ENCODE results near the gene KDF1.
A peak's percentile ranks its signal among the peaks of the same experiment; 100 is the strongest.

KDF1 gene

GRCh38 chr1:26994787-26995517, 34.7 kb upstream of the KDF1 start:
- Histone ChIP-seq H2AFZ (ENCODE audit: low read length) (no peak overlapping the region), H3K4me3 (ENCODE audit: low read depth, low read length, poor library complexity, severe bottlenecking) (peak overlapping the region; percentile 51)
- TF ChIP-seq CTCF (IDR thresholded peaks at IDR 0.05; ENCODE audit: low read length), result no peak

GRCh38 chr1:26994020-26994786, 33.9 kb upstream of the KDF1 start:
- Histone ChIP-seq H3K27ac (ENCODE audit: low read depth, low read length, poor library complexity, severe bottlenecking) (no peak overlapping the region), H3K9ac (ENCODE audit: low read length) (peak overlapping the region; percentile 46; the same call in 1 of the 2 replicates), H3K9me2 (ENCODE audit: low read depth, low read length) (no peaks in the 10 kb centered on the region), H4K20me1 (ENCODE audit: insufficient read depth, low read length) (no peaks in the 10 kb centered on the region), H3K79me2 (ENCODE audit: insufficient read depth, low read length) (no peaks in the 10 kb centered on the region), H3K4me2 (ENCODE audit: low read length) (peak overlapping the region; percentile 86), H2AFZ (ENCODE audit: low read length) (no peak overlapping the region), H3K27me3 (ENCODE audit: insufficient read depth, low read length) (peaks cover 9% of the 10 kb centered on the region), H3K4me1 (ENCODE audit: insufficient read depth, low read length, severe bottlenecking) (peaks cover 14% of the 10 kb centered on the region), H3K9me3 (ENCODE audit: low read length) (no peaks in the 10 kb centered on the region), H3K4me3 (ENCODE audit: low read depth, low read length, poor library complexity, severe bottlenecking) (peak overlapping the region; percentile 69), H3K36me3 (ENCODE audit: insufficient read depth, low read length) (no peaks in the 10 kb centered on the region), H3F3A (ENCODE audit: insufficient read depth, low read length) (no peaks in the 10 kb centered on the region)
- TF ChIP-seq CTCF (IDR thresholded peaks at IDR 0.05; ENCODE audit: low read length) (no peak), EZH2 (IDR thresholded peaks at IDR 0.05; ENCODE audit: borderline replicate concordance, low read length) (no peak)

More at GRCh38 chr1:26994787-26995517, 34.7 kb upstream of the KDF1 start:
- H3K4me1 ChIP-seq (ENCODE audit: insufficient read depth, low read length, severe bottlenecking), result peaks cover 14% of the 10 kb centered on the region
- H3K27me3 ChIP-seq (ENCODE audit: insufficient read depth, low read length), result peaks cover 9% of the 10 kb centered on the region
- no peaks in the 10 kb centered on the region for H3K9me2 ChIP-seq (ENCODE audit: low read depth, low read length)
- no peaks in the 10 kb centered on the region for H3K79me2 ChIP-seq (ENCODE audit: insufficient read depth, low read length)
- H3K36me3 ChIP-seq (ENCODE audit: insufficient read depth, low read length), result no peaks in the 10 kb centered on the region
- no peaks in the 10 kb centered on the region for H4K20me1 ChIP-seq (ENCODE audit: insufficient read depth, low read length)
- no peak overlapping the region for H3K27ac ChIP-seq (ENCODE audit: low read depth, low read length, poor library complexity, severe bottlenecking)
- H3F3A ChIP-seq (ENCODE audit: insufficient read depth, low read length), result no peaks in the 10 kb centered on the region
- H3K9me3 ChIP-seq (ENCODE audit: low read length), result no peaks in the 10 kb centered on the region
- H3K9ac ChIP-seq (ENCODE audit: low read length), result no peak overlapping the region; the same call in 1 of the 2 replicates
- peak overlapping the region; percentile 68; the same call in 1 of the 2 replicates for H3K4me2 ChIP-seq (ENCODE audit: low read length)

GRCh38 chr1:26993237-26994019, 33.2 kb upstream of the KDF1 start, which contains the start of gene TRNP1:
Gene TRNP1 (plus strand): TSS chr1:26993692. CDS start chr1:26993787, 95 bp downstream.
- no peak for TF ChIP-seq CTCF (IDR thresholded peaks at IDR 0.05; ENCODE audit: low read length)
- TF ChIP-seq EZH2 (IDR thresholded peaks at IDR 0.05; ENCODE audit: borderline replicate concordance, low read length), result no peak
- H3K79me2 ChIP-seq (ENCODE audit: insufficient read depth, low read length), result no peaks in the 10 kb centered on the region
- H3K4me1 ChIP-seq (ENCODE audit: insufficient read depth, low read length, severe bottlenecking), result peaks cover 14% of the 10 kb centered on the region
- H3K4me3 ChIP-seq (ENCODE audit: low read depth, low read length, poor library complexity, severe bottlenecking), result peak within 1 kb of the TSS; percentile 69
- no peak within 1 kb of the TSS for H3K27ac ChIP-seq (ENCODE audit: low read depth, low read length, poor library complexity, severe bottlenecking)
- H3K9me2 ChIP-seq (ENCODE audit: low read depth, low read length), result no peaks in the 10 kb centered on the region
- no peaks in the 10 kb centered on the region for H3K9me3 ChIP-seq (ENCODE audit: low read length)
- H4K20me1 ChIP-seq (ENCODE audit: insufficient read depth, low read length), result no peaks in the 10 kb centered on the region
- H3K27me3 ChIP-seq (ENCODE audit: insufficient read depth, low read length), result peaks cover 9% of the 10 kb centered on the region
- no peak within 1 kb of the TSS for H2AFZ ChIP-seq (ENCODE audit: low read length)
- no peaks in the 10 kb centered on the region for H3F3A ChIP-seq (ENCODE audit: insufficient read depth, low read length)
- H3K9ac ChIP-seq (ENCODE audit: low read length), result peak within 1 kb of the TSS; percentile 46; the same call in 1 of the 2 replicates
- H3K36me3 ChIP-seq (ENCODE audit: insufficient read depth, low read length), result no peaks in the 10 kb centered on the region
- H3K4me2 ChIP-seq (ENCODE audit: low read length), result peak within 1 kb of the TSS; percentile 86
